HG03460 (cell line): ENCODE measurements around the gene PPP3R2.

ENCODE experiments used
- ATAC-seq: cut with Tn5 transposase; IDR thresholded peaks from one replicate; pipeline ENCODE4 v1.9.1; 2021; ENCODE audit not compliant: unreplicated experiment

The PPP3R2 gene

GRCh38 chr9:101594796-101595195 lies at the start of gene PPP3R2:
PPP3R2 (minus strand) TSS chr9:101594969; CDS start chr9:101594921, 48 bp downstream.
- no peak for ATAC-seq

GRCh38 chr9:101639785-101640665 lies 45.3 kb upstream of the PPP3R2 start:
- no peak for ATAC-seq

- no peak for ATAC-seq
Measured at GRCh38 chr9:101639311-101639710, 44.5 kb upstream of the PPP3R2 start.

GRCh38 chr9:101636247-101636646 lies 41.5 kb upstream of the PPP3R2 start:
- no peak for ATAC-seq

- no peak for ATAC-seq
Measured at GRCh38 chr9:101635473-101635872, 40.7 kb upstream of the PPP3R2 start.

- no peak for ATAC-seq
Measured at GRCh38 chr9:101634741-101635409, 40.1 kb upstream of the PPP3R2 start.

GRCh38 chr9:101632611-101633010 lies 37.8 kb upstream of the PPP3R2 start:
- ATAC-seq, result no peak

- no peak for ATAC-seq
Measured at GRCh38 chr9:101631892-101632291, 37.1 kb upstream of the PPP3R2 start.

GRCh38 chr9:101629636-101630035 lies 34.9 kb upstream of the PPP3R2 start:
- ATAC-seq, result no peak

- no peak for ATAC-seq
Measured at GRCh38 chr9:101628173-101628572, 33.4 kb upstream of the PPP3R2 start.

GRCh38 chr9:101626295-101626694 lies 31.5 kb upstream of the PPP3R2 start:
- peak; percentile 56 for ATAC-seq

- ATAC-seq, result no peak
Measured at GRCh38 chr9:101625876-101626275, 31.1 kb upstream of the PPP3R2 start.

- no peak for ATAC-seq
Measured at GRCh38 chr9:101620452-101620851, 25.7 kb upstream of the PPP3R2 start.

GRCh38 chr9:101618698-101619097 lies 23.9 kb upstream of the PPP3R2 start:
- peak; percentile 49 for ATAC-seq

- ATAC-seq, result no peak
Measured at GRCh38 chr9:101605547-101605946, 10.8 kb upstream of the PPP3R2 start.

- ATAC-seq, result no peak
Measured at GRCh38 chr9:101604296-101604695, 9.5 kb upstream of the PPP3R2 start.

- ATAC-seq, result peak; percentile 67
Measured at GRCh38 chr9:101601904-101602765, 7.4 kb upstream of the PPP3R2 start.

GRCh38 chr9:101593345-101593744 lies 1.4 kb downstream of the PPP3R2 start:
- ATAC-seq, result no peak

- ATAC-seq, result no peak
Measured at GRCh38 chr9:101592788-101593187, 2.0 kb downstream of the PPP3R2 start.

- ATAC-seq, result no peak
Measured at GRCh38 chr9:101591787-101592446, 2.9 kb downstream of the PPP3R2 start.

- ATAC-seq, result no peak
Measured at GRCh38 chr9:101590901-101591300, 3.9 kb downstream of the PPP3R2 start.
